NAMALWA (cell line): Measurements from ENCODE around the gene EEFSEC.

ENCODE experiments used
- DNase-seq: peaks from one replicate; pipeline ENCODE4 v3.0.0-alpha.2; 2015; ENCODE audit warnings: low spot score

The EEFSEC gene

GRCh38 chr3:128153156-128154041 is at the start of gene EEFSEC:
Gene EEFSEC, plus strand, starts transcription at chr3:128153481. Its CDS starts 27 bp downstream, at chr3:128153508.
- DNase-seq = peak; percentile 90

- DNase-seq = no peak
Observed at GRCh38 chr3:128107834-128108233, 45.4 kb upstream of the EEFSEC start.

GRCh38 chr3:128111147-128111546 is 42.1 kb upstream of the EEFSEC start:
- no peak for DNase-seq

GRCh38 chr3:128112357-128112968 is 40.8 kb upstream of the EEFSEC start:
- no peak for DNase-seq

- peak; percentile 68 for DNase-seq
Observed at GRCh38 chr3:128113817-128114794, 39.2 kb upstream of the EEFSEC start.

GRCh38 chr3:128122013-128122412 is 31.3 kb upstream of the EEFSEC start:
- no peak for DNase-seq

GRCh38 chr3:128123156-128123537 is 30.1 kb upstream of the EEFSEC start:
- DNase-seq = no peak

- peak; percentile 98 for DNase-seq
Observed at GRCh38 chr3:128123538-128124368, 29.5 kb upstream of the EEFSEC start, which contains the start of gene RUVBL1. Gene RUVBL1, minus strand, starts transcription at chr3:128123812. Its CDS starts 88 bp downstream, at chr3:128123724.

- DNase-seq = no peak
Observed at GRCh38 chr3:128127236-128127635, 26.0 kb upstream of the EEFSEC start.

- DNase-seq = no peak
Observed at GRCh38 chr3:128128251-128128650, 25.0 kb upstream of the EEFSEC start.

- DNase-seq = no peak
Observed at GRCh38 chr3:128131897-128132646, 21.2 kb upstream of the EEFSEC start.

GRCh38 chr3:128133273-128133883 is 19.9 kb upstream of the EEFSEC start:
- peak; percentile 59 for DNase-seq

GRCh38 chr3:128143496-128143895 is 9.8 kb upstream of the EEFSEC start:
- no peak for DNase-seq

GRCh38 chr3:128144512-128145187 is 8.6 kb upstream of the EEFSEC start:
- no peak for DNase-seq

GRCh38 chr3:128145279-128145678 is 8.0 kb upstream of the EEFSEC start:
- no peak for DNase-seq

GRCh38 chr3:128146201-128146600 is 7.1 kb upstream of the EEFSEC start:
- DNase-seq = no peak

GRCh38 chr3:128149650-128150049 is 3.6 kb upstream of the EEFSEC start:
- no peak for DNase-seq

GRCh38 chr3:128151758-128152274 is 1.5 kb upstream of the EEFSEC start:
- DNase-seq = no peak
